Thoracic aorta (tissue), 2 donors: Measurements from ENCODE around the gene PROM1. TPM values are rescaled to one million over a fixed set of nuclear protein-coding genes. Genes with fewer than 3 reads are reported as not detected.

Experiments
- ATAC-seq: fragments of 150-250 bp; one replicate; pipeline ENCODE4 v1.8.0; 2017; ENCODE audit warnings: low read depth; ENCODE audit not compliant: insufficient number of reproducible peaks, low FRiP score
- DNase-seq: peaks from one replicate; pipeline ENCODE4 v3.0.0-alpha.2; 2020; ENCODE audit warnings: low spot score
- H3K27ac ChIP-seq, 2 donors: fragments of 200-600 bp; sonication (generic); 1 replicate in 1 of 2; 2 replicates in 1 of 2; pipeline ENCODE4 v1.5.1; 2016; ENCODE audit warnings: mild to moderate bottlenecking in 2 of 2, moderate library complexity in 2 of 2
- H3K27me3 ChIP-seq: fragments of 200-600 bp; sonication (generic); replicated peaks from 2 replicates; pipeline ENCODE4 v1.6.0; 2016; ENCODE audit warnings: mild to moderate bottlenecking; ENCODE audit not compliant: insufficient read depth
- H3K36me3 ChIP-seq: fragments of 200-600 bp; sonication (generic); one replicate; pipeline ENCODE4 v1.5.1; 2016
- H3K4me1 ChIP-seq, 2 donors: fragments of 200-600 bp; sonication (generic); 1 replicate in 1 of 2; 2 replicates in 1 of 2; pipeline versions ENCODE4 v1.5.1 to v1.6.0; 2016; ENCODE audit warnings: low read depth in 2 of 2, mild to moderate bottlenecking in 1 of 2; ENCODE audit not compliant: control insufficient read depth in 1 of 2
- H3K4me3 ChIP-seq: fragments of 200-600 bp; sonication (generic); 2 replicates; pipeline ENCODE4 v1.5.1; 2016; ENCODE audit warnings: mild to moderate bottlenecking
- H3K9me3 ChIP-seq: fragments of 200-600 bp; sonication (generic); 2 replicates; pipeline ENCODE4 v1.5.1; 2016
- total RNA-seq, 2 donors: library from RNA; depleted of rRNA; stranded (reverse); fragments of >200 nt; gene quantifications; one replicate each; pipeline versions ENCODE4 v1.1.0 to v1.2.3, GENCODE V29; 2016
- TF ChIP-seq, protein P1 (sequence below): fragments of 200-600 bp; sonication (generic); IDR thresholded peaks from one replicate; pipeline ENCODE4 v1.5.1; 2019; ENCODE audit warnings: antibody characterized with exemption

PROM1 gene
- total RNA-seq, 2 donors from 2014 or later, result 3.2 to 7.1 TPM

DNA sequence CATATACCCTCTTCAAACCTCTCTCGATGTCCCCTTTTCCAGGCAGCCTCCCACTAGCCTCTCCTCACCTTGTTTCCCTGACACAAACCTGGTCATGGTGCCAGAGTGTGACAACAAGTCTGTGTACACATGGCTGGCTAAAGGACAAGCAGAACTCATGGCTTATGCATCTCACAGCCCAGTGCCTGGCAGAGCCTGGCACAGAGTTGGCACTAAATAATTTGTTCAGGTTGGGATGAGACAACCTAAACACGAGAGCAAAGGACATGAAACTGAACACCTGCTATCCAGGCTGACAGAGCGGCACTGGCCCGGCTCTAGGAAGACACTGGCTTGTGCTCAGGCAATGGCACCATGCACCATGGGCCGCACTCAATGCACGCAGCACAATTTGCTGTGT lies 72.7 kb downstream of the PROM1 start:
- TF ChIP-seq, protein P1, sequence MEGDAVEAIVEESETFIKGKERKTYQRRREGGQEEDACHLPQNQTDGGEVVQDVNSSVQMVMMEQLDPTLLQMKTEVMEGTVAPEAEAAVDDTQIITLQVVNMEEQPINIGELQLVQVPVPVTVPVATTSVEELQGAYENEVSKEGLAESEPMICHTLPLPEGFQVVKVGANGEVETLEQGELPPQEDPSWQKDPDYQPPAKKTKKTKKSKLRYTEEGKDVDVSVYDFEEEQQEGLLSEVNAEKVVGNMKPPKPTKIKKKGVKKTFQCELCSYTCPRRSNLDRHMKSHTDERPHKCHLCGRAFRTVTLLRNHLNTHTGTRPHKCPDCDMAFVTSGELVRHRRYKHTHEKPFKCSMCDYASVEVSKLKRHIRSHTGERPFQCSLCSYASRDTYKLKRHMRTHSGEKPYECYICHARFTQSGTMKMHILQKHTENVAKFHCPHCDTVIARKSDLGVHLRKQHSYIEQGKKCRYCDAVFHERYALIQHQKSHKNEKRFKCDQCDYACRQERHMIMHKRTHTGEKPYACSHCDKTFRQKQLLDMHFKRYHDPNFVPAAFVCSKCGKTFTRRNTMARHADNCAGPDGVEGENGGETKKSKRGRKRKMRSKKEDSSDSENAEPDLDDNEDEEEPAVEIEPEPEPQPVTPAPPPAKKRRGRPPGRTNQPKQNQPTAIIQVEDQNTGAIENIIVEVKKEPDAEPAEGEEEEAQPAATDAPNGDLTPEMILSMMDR, result no peak
- ATAC-seq, result no peak
- H3K4me3 ChIP-seq, result no peak overlapping the region

DNA sequence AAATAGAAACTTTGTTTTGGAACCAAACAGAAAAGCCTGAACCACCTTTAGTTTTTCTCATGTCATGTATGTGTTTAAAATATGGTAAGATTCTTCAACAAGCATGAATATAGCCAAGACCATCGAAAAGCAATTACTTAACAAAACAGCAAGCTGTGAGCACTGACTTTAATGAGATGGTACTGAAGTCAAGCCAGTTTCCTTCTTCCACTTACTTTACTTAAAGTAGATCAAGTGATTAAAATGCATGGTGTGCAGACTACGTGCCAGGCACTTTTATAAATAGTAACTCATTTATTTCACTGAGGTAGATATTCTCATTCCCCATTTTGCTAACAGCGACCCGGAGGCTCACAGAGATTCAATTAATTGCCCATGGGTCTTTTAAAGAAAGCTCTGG lies 74.7 kb downstream of the PROM1 start:
- no peak for DNase-seq
- Histone ChIP-seq H3K9me3 (no peaks in the 10 kb centered on the region), H3K27ac (no peak overlapping the region), H3K4me3 (no peak overlapping the region), H3K27me3 (no peaks in the 10 kb centered on the region), H3K4me1 (no peaks in the 10 kb centered on the region), H3K36me3 (no peaks in the 10 kb centered on the region)
- no peak for ATAC-seq
- TF ChIP-seq, protein P1, result no peak

More for the DNA sequence above, 72.7 kb downstream of the PROM1 start:
- DNase-seq, result no peak
- Histone ChIP-seq H3K27ac (no peak overlapping the region), H3K9me3 (no peaks in the 10 kb centered on the region), H3K4me1 (no peaks in the 10 kb centered on the region), H3K36me3 (no peaks in the 10 kb centered on the region), H3K27me3 (no peaks in the 10 kb centered on the region)

DNA sequence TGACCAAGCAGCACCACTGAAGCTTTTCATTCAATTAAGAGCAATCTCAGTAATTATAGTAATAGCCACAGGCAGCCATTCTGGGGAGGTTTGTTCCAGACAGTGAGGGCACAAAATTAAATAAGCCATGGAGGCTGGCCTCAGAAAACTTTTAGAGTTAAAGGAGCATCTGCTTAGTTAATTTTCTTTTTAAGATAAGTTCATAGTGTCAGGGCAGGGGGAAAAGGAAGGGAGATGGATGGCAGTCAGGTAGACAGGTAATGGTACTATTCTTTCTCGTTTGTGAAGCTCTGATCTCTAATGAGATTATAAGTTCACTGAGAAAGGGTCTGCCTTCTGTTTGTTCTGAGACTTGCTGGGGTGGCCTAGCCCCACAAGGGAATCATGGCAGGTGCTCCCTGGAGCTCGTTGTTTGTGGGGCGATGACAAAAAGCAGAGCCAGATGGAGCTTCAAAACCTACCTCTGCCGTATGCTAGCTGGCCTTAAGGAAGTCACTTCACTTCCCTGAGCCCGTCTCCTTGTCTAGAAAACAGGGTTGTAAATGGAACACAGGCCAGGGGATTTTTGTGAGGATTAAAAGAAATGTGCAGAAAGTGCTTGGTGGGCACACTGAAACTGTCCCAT lies 76.2 kb downstream of the PROM1 start:
- Histone ChIP-seq H3K36me3 (no peaks in the 10 kb centered on the region), H3K27ac (no peak overlapping the region), H3K27me3 (no peaks in the 10 kb centered on the region), H3K9me3 (no peaks in the 10 kb centered on the region), H3K4me1 (no peaks in the 10 kb centered on the region), H3K4me3 (no peak overlapping the region)
- DNase-seq (no peak), ATAC-seq (no peak)
- TF ChIP-seq, protein P1, result no peak

DNA sequence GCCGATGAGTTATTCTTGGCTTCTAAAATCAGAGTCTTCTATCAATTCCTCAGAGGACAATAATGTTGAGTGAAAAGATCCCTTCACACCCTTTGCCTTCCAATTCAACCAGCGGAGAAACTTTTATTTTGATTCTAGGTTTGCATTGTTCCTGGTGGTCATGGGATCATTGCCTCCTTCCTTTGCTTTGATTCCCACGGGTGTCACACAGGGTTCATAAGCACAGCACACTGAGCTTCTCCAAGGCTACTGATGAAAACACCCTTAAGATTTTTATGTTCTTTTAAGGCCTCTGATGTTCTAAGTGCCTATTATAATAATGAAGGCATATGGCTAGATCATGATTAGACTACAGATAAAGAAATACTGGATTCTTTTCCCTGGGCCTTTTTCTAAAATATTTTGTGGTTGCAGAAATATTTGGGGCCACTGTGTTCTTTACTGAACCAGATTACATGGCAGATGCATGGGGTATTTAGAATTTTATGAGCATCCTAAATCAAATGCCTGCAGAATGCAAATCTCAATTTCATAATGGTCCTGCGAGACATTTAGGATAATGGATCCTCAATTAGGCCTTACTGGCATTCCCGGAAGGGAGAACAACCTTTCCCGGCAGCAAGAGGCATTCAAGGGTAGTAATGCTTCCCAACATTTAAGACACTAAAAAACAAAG lies 76.9 kb downstream of the PROM1 start:
- ATAC-seq, result no peak
- H3K36me3 ChIP-seq, result no peaks in the 10 kb centered on the region
- DNase-seq, result no peak
- H3K27me3 ChIP-seq, result no peaks in the 10 kb centered on the region
- TF ChIP-seq, protein P1, result no peak
- no peak overlapping the region for H3K4me3 ChIP-seq
- no peak overlapping the region for H3K27ac ChIP-seq
- H3K4me1 ChIP-seq, result peaks cover 0 to under 1% of the 10 kb centered on the region in 2 donors
- no peaks in the 10 kb centered on the region for H3K9me3 ChIP-seq

DNA sequence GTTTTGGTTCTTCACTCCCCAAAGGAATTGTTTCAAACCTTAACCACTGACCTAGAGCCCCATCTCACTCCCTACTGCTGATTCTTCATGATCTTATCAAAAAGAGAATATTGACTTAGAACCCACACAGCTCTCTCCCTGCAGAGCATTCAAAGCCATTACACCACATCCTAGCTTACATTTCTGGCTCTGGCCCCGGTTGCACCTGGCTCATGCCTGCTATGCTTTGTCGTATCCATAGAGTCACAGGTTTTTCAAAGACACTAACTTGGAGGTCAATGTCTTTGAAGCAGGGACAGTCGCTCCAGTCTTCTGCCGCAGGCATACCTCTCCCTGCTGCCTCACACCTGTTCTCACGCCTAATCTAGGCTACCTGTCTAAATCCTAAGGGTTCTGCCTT lies 78.1 kb downstream of the PROM1 start:
- no peak overlapping the region for H3K4me3 ChIP-seq
- H3K27ac ChIP-seq, result no peak overlapping the region
- H3K27me3 ChIP-seq, result no peaks in the 10 kb centered on the region
- no peak for ATAC-seq
- DNase-seq, result no peak
- H3K36me3 ChIP-seq, result no peaks in the 10 kb centered on the region
- peaks cover 0 to 5% of the 10 kb centered on the region in 2 donors for H3K4me1 ChIP-seq
- TF ChIP-seq, protein P1, result no peak
- no peaks in the 10 kb centered on the region for H3K9me3 ChIP-seq
